IPS DF 6.9 (cell line): Measurements from ENCODE around the gene C8A.

Experiments
- DNase-seq: peaks from one replicate; pipeline ENCODE4 v3.0.0-alpha.2; 2013; ENCODE audit warnings: low read depth, low spot score
- H3K27ac ChIP-seq: one replicate; pipeline ENCODE4 v1.5.1; 2013; ENCODE audit warnings: low read length, control low read depth
- H3K27me3 ChIP-seq: 2 replicates; pipeline ENCODE4 v1.6.1; 2013; ENCODE audit warnings: mild to moderate bottlenecking, low read length; ENCODE audit not compliant: control insufficient read depth, insufficient read depth
- H3K36me3 ChIP-seq: 2 replicates; pipeline ENCODE4 v1.6.1; 2013; ENCODE audit warnings: low read length; ENCODE audit not compliant: control insufficient read depth, insufficient read depth
- H3K4me1 ChIP-seq: 2 replicates; pipeline ENCODE4 v1.6.1; 2013; ENCODE audit warnings: low read length; ENCODE audit not compliant: control insufficient read depth, insufficient read depth
- H3K4me3 ChIP-seq: 2 replicates; pipeline ENCODE4 v1.5.1; 2013; ENCODE audit warnings: mild to moderate bottlenecking, low read length
- H3K9me3 ChIP-seq: 2 replicates; pipeline ENCODE4 v1.6.1; 2013; ENCODE audit warnings: low read length, inconsistent platforms; ENCODE audit not compliant: control insufficient read depth, insufficient read depth
- WGBS: extraction: QIAGEN DNeasy Blood & Tissue Kit; methylation state at CpG from one replicate; pipeline ENCODE4 v1.1.7; 2013; ENCODE audit warnings: mixed read lengths, missing lambda C conversion rate; ENCODE audit not compliant: insufficient read length, insufficient coverage; 5-methylcytosine and 5-hydroxymethylcytosine counted together

C8A gene

DNA sequence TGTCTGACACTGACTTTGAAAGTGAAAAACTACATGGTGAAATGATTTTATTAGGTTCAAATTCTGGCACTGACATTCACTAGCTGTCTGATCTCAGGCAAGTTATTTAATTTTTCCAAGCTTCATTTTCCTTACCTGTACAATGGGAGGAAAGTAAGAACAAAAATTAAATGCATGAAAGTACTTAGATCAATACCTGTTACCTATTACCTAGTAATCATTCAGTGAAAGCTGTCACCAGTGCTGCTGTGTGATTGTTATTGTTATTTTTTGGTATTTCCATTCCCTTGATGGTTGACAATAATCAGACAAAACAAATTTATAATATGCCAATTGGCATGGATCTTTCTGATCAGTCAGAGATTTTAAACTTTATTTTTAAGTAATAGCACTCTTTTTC lies 1.6 kb downstream of the C8A start:
- no peaks in the 10 kb centered on the region for H3K27me3 ChIP-seq
- H3K4me3 ChIP-seq: no peak overlapping the region
- no peaks in the 10 kb centered on the region for H3K4me1 ChIP-seq
- H3K36me3 ChIP-seq: no peaks in the 10 kb centered on the region
- DNase-seq: no peak
- H3K9me3 ChIP-seq: no peaks in the 10 kb centered on the region
- H3K27ac ChIP-seq: no peak overlapping the region

DNA sequence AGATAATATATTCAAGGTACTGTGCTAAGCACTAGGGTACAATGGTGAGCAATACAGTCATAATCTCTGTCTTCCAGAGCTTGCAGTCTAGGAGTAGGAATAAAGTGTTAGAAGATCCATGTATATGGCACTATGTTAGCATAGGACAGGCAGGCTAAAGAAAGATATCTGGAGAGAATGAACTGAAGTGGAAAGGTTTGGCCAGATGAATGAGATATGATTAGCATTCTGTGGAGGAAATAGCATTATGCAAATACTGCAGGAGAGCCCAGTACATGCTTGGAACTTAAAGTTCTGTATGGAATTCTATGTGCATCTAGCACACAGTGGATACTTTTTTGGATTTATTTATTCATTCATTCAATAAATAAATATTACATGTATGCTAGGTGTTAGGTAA lies 4.7 kb downstream of the C8A start:
- no peak for DNase-seq

DNA sequence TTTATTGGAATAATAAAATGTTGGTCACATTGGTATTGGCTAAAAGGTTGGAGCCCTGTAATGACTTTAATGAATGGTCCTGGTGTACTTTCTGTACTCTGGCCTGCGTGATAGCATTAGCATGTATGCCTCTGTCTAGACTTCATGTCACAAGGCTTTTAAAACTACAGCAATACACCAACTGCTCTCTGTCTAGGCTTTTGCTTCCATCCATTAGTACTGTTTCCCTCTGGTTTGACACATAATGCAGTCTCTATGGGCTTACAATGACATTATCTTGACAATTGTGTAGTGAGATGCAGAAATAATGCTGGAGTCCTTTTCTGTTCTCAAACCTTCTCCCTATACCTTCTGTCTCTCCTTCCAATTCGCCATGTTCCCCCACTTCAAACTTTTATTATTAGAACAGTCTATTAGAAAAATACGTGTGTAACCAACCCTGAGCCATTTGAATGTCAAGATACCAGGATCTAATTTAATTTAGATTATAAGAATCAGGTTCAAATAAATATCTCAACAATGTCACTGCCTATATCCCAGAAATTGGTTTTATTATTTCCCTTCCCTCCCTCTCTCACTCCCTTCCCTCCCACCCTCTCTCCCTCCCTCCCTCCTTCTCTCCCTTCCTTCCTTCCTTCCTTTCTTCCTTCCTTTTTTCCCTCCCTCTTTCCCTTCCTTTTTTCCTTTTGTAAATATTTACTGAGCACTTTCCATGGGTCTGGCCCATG lies 8.8 kb downstream of the C8A start:
- DNase-seq: no peak
- Histone ChIP-seq H3K4me1 (no peaks in the 10 kb centered on the region), H3K9me3 (no peaks in the 10 kb centered on the region), H3K4me3 (no peak overlapping the region), H3K36me3 (no peaks in the 10 kb centered on the region), H3K27ac (no peak overlapping the region), H3K27me3 (no peaks in the 10 kb centered on the region)
- no CpG with 5 or more reads among the region's 3 CpGs for WGBS

More for the DNA sequence above, 4.7 kb downstream of the C8A start:
- no peaks in the 10 kb centered on the region for H3K27me3 ChIP-seq
- no peaks in the 10 kb centered on the region for H3K4me1 ChIP-seq
- H3K36me3 ChIP-seq: no peaks in the 10 kb centered on the region
- H3K4me3 ChIP-seq: no peak overlapping the region
- no peak overlapping the region for H3K27ac ChIP-seq
- H3K9me3 ChIP-seq: no peaks in the 10 kb centered on the region

DNA sequence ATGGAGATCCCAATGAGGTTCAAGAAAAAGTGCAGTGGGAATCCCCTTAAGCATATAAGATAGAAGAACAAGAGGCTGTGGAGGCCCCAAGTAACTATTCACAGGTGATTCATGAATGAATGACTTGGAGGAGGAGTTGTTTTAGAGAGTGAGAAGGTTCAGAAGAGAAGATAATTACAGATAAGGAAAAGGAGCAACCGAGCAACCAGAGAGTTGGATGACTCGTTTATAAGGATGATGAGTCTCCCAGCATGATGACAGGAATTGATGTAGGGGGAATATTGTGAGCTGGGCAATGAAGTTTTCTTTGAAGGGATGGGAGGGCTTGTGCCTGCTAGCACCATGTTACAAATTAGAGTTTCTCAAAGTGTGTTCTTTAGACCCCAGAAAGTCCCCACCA lies 9.8 kb downstream of the C8A start:
- H3K27me3 ChIP-seq: no peaks in the 10 kb centered on the region
- H3K4me3 ChIP-seq: no peak overlapping the region
- H3K27ac ChIP-seq: no peak overlapping the region
- no peaks in the 10 kb centered on the region for H3K9me3 ChIP-seq
- H3K4me1 ChIP-seq: no peaks in the 10 kb centered on the region
- WGBS: no CpG with 5 or more reads among the region's 2 CpGs
- DNase-seq: no peak
- no peaks in the 10 kb centered on the region for H3K36me3 ChIP-seq

DNA sequence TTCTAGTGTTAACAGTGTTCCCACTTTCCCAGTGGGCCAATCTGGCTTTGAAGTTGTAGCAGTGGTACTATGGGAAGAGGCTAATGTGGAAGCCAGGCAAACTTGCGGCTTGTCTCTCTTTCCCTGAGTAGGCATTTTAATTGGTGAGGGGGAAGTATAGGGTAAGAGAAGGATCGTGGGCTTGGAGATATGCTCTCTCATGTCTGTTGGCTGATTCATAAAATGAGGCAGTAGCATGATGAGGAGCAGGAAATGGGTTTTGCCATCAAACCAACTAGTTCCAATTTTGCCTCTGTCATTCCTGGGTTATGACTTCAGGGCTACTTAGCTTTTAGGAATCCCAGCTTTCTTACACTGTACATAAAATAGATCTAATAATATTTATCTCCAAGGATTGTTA lies 12.1 kb downstream of the C8A start:
- no peaks in the 10 kb centered on the region for H3K4me1 ChIP-seq
- H3K9me3 ChIP-seq: no peaks in the 10 kb centered on the region
- WGBS: no CpG with 5 or more reads among the region's 2 CpGs
- H3K27ac ChIP-seq: no peak overlapping the region
- no peaks in the 10 kb centered on the region for H3K36me3 ChIP-seq
- no peaks in the 10 kb centered on the region for H3K27me3 ChIP-seq
- no peak overlapping the region for H3K4me3 ChIP-seq
- no peak for DNase-seq

DNA sequence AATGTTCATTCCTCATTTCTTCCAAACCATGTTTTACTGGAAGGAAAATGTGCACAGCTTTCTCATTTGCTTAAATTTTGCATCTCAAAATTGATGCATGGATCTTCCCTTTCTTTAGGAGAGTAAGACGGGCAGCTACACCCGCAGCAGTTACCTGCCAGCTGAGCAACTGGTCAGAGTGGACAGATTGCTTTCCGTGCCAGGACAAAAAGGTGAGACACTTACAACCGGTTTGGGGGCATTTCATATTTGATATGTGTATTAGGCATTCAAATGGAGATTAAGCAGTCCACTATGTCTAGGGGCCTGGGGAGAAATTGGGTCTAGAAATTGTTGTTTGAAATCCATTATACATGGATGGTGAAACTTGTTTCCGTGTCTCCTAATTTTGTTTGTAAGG lies 12.9 kb downstream of the C8A start:
- no CpG with 5 or more reads among the region's 5 CpGs for WGBS
- H3K27ac ChIP-seq: no peak overlapping the region
- no peaks in the 10 kb centered on the region for H3K9me3 ChIP-seq
- no peak for DNase-seq
- no peaks in the 10 kb centered on the region for H3K36me3 ChIP-seq
- H3K27me3 ChIP-seq: no peaks in the 10 kb centered on the region
- H3K4me3 ChIP-seq: no peak overlapping the region
- no peaks in the 10 kb centered on the region for H3K4me1 ChIP-seq

DNA sequence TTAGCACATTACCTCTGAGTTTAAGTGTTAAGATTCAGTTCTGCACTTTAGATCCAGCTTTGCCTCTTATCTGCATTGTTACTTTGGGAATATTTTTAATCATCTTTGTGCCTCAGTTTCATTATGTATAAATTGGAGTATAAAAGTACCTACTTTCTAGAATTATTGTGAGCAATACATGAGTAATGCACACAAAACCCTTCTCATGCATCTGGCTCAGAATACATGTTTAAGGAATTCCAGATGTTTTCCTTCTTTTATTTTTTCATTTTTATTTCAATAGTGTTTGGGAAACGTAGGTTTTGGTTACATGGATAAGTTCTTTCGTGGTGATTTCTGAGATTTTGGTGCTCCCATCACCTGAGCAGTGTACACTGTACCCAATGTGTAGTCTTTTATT lies 14.2 kb downstream of the C8A start:
- no peaks in the 10 kb centered on the region for H3K9me3 ChIP-seq
- H3K4me3 ChIP-seq: no peak overlapping the region
- H3K4me1 ChIP-seq: no peaks in the 10 kb centered on the region
- WGBS: no CpG with 5 or more reads among the region's 2 CpGs
- H3K27me3 ChIP-seq: no peaks in the 10 kb centered on the region
- H3K36me3 ChIP-seq: no peaks in the 10 kb centered on the region
- no peak for DNase-seq
- H3K27ac ChIP-seq: no peak overlapping the region

DNA sequence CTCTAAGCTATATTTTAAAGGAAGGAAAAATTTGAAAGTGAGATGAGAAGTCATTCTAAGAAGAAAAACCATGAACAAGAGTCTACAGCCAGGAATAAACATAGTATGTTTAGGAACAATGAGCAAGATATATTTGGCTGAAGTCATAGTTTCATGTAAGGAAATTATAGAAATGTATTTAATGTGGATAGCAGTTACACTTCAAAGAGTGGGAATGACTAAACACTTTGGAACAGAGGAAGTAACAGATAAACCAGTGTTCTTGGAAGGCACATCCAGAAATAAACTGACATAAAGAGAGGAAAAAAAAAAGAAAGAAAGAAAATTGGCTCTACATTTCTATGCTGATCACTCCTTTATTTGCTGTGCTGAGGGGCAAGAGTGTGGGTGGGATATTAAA lies 18.0 kb downstream of the C8A start:
- no peak for DNase-seq
- no peaks in the 10 kb centered on the region for H3K36me3 ChIP-seq
- H3K27me3 ChIP-seq: no peaks in the 10 kb centered on the region
- H3K27ac ChIP-seq: no peak overlapping the region
- no peak overlapping the region for H3K4me3 ChIP-seq
- H3K9me3 ChIP-seq: no peaks in the 10 kb centered on the region
- no peaks in the 10 kb centered on the region for H3K4me1 ChIP-seq

DNA sequence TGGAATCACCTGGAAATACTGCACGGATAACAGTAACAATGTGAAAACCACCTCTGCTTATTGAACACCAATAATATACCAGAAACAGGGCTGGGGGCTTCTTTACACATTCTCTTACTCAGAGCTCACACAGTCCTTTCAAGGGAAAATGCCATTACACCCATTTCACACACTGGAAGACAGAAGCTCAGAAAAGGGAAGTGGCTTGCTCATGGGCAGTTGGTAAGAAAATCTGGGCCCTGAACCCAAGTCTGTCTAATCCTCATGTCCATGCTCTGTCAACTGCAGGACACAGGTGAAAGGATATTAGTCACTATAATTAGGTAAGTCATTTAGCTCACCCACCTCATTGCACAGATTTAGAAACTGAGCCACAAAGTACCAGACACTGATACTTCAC lies 18.6 kb downstream of the C8A start:
- Histone ChIP-seq H3K4me1 (no peaks in the 10 kb centered on the region), H3K27me3 (no peaks in the 10 kb centered on the region), H3K36me3 (no peaks in the 10 kb centered on the region), H3K9me3 (no peaks in the 10 kb centered on the region), H3K27ac (no peak overlapping the region), H3K4me3 (no peak overlapping the region)
- WGBS: no CpG with 5 or more reads among the region's 1 CpG
- no peak for DNase-seq

DNA sequence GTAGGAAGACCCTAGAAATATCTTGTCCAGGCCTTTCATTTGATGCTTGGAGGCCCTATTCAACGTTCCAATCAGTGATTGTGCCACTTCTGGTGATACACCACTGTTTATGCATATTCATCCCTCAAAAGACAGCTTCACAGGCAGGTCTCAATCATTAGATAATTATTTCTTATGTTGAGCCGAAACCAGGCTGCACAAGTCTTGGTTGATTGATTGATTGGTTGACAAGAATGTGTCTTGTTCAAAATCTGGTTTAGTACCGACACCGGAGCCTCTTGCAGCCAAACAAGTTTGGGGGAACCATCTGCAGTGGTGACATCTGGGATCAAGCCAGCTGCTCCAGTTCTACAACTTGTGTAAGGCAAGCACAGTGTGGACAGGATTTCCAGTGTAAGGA lies 20.1 kb downstream of the C8A start:
- Histone ChIP-seq H3K27ac (no peak overlapping the region), H3K4me1 (no peaks in the 10 kb centered on the region), H3K4me3 (no peak overlapping the region), H3K36me3 (no peaks in the 10 kb centered on the region), H3K27me3 (no peaks in the 10 kb centered on the region), H3K9me3 (no peaks in the 10 kb centered on the region)
- no peak for DNase-seq
- no CpG with 5 or more reads among the region's 4 CpGs for WGBS

DNA sequence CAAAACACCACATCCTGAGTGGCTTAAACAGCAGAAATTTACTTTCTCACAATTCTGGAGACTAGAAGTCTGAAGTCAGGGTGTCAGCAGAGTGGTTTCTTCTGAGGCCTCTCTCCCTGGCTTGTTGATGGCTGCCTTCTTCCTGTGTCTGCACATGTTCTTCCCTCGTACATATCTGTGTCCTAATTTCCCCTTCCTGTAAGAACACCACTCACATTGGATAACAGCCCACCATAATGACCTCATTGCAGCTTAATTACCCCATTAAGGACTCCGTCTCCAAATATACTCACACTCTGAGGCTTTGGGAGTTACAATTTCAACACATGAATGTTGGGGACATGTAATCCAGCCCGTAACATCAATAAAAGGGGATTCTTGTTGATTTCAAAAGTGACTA lies 23.4 kb downstream of the C8A start:
- no peak for DNase-seq
- H3K4me3 ChIP-seq: no peak overlapping the region
- no peaks in the 10 kb centered on the region for H3K9me3 ChIP-seq
- no CpG with 5 or more reads among the region's 3 CpGs for WGBS
- no peaks in the 10 kb centered on the region for H3K36me3 ChIP-seq
- no peaks in the 10 kb centered on the region for H3K4me1 ChIP-seq
- no peaks in the 10 kb centered on the region for H3K27me3 ChIP-seq
- no peak overlapping the region for H3K27ac ChIP-seq
